K562 (cell line): ENCODE results near the gene DDC. TPM values are rescaled to one million over a fixed set of nuclear protein-coding genes. Genes with fewer than 3 reads are reported as not detected.
A peak's percentile ranks its signal among the peaks of the same experiment; 100 is the strongest.

ENCODE experiments used
- CREB3 ChIP-seq: fragments of 450-650 bp; conservative IDR thresholded peaks from 2 replicates; pipeline ENCODE4 v1.6.1; 2016; ENCODE audit warnings: missing genetic modification characterization, low read depth, mild to moderate bottlenecking, missing compliant biosample characterization, moderate library complexity
- CREB3L1 ChIP-seq: fragments of 450-650 bp; IDR thresholded peaks from 2 replicates; pipeline ENCODE4 v1.6.1; 2014; ENCODE audit warnings: low read depth, mild to moderate bottlenecking, moderate library complexity, borderline replicate concordance
- E2F5 ChIP-seq: sonication (generic); formaldehyde crosslinking; IDR thresholded peaks from 2 replicates; pipeline ENCODE4 v1.8.0; 2022; ENCODE audit warnings: mild to moderate bottlenecking, missing genetic modification reagents
- HMG20B ChIP-seq: fragments of 250-450 bp; sonication (Bioruptor Pico); IDR thresholded peaks from 2 replicates; pipeline ENCODE4 v1.5.0; 2021; ENCODE audit warnings: mild to moderate bottlenecking
- IRF1 ChIP-seq: sonication (generic); formaldehyde crosslinking; IDR thresholded peaks from 2 replicates; pipeline ENCODE4 v1.8.0; 2022; ENCODE audit warnings: missing genetic modification reagents, mild to moderate bottlenecking, borderline replicate concordance
- NFE2L1 ChIP-seq: fragments of 450-650 bp; IDR thresholded peaks from 2 replicates; pipeline ENCODE4 v1.6.1; 2016; ENCODE audit warnings: missing genetic modification characterization, low read depth, mild to moderate bottlenecking, missing compliant biosample characterization, moderate library complexity, borderline replicate concordance
- NR2C1 ChIP-seq, 2 experiments: fragments of 450-650 bp; IDR thresholded peaks; 2 replicates each; pipeline ENCODE4 v1.6.1; 2017; ENCODE audit warnings: mild to moderate bottlenecking in 2 of 2, antibody characterized with exemption in 1 of 2, inconsistent platforms in 1 of 2, missing compliant biosample characterization in 1 of 2, missing genetic modification characterization in 1 of 2
- NR2F6 ChIP-seq: fragments of 450-650 bp; formaldehyde crosslinking; IDR thresholded peaks from 2 replicates; pipeline ENCODE4 v1.4.0; 2020; ENCODE audit warnings: mild to moderate bottlenecking
- RNF2 ChIP-seq: sonication (generic); IDR thresholded peaks from 2 replicates; pipeline ENCODE4 v1.6.1; 2016
- SNRNP70 ChIP-seq: fragments of 200-400 bp; formaldehyde crosslinking; optimal IDR thresholded peaks from 2 replicates; pipeline ENCODE3; 2017; ENCODE audit warnings: low read depth, low read length
- TCFL5 ChIP-seq: fragments of 250-450 bp; sonication (Bioruptor Pico); conservative IDR thresholded peaks from 2 replicates; pipeline ENCODE4 v1.6.1; 2021; ENCODE audit warnings: mild to moderate bottlenecking, moderate library complexity, matching md5 sums
- TEAD2 ChIP-seq: fragments of 450-650 bp; IDR thresholded peaks from 2 replicates; pipeline ENCODE4 v1.6.1; 2016; ENCODE audit warnings: missing genetic modification characterization, control low read depth, missing compliant biosample characterization
- ZBED1 ChIP-seq: IDR thresholded peaks from 2 replicates; pipeline ENCODE4 v1.6.1; 2014
- ZFX ChIP-seq: sonication (generic); formaldehyde crosslinking; IDR thresholded peaks from 2 replicates; pipeline ENCODE4 v1.8.0; 2022; ENCODE audit warnings: mild to moderate bottlenecking, missing genetic modification reagents, moderate library complexity
- ZHX1 ChIP-seq: fragments of 150-350 bp; conservative IDR thresholded peaks from 2 replicates; pipeline ENCODE4 v1.6.1; 2014; ENCODE audit warnings: low read length
- ZNF174 ChIP-seq: fragments of 250-450 bp; sonication (Bioruptor Pico); IDR thresholded peaks from 2 replicates; pipeline ENCODE4 v1.4.0; 2020; ENCODE audit warnings: mild to moderate bottlenecking
- ZNF3 ChIP-seq: fragments of 250-450 bp; sonication (Bioruptor Pico); IDR thresholded peaks from 2 replicates; pipeline ENCODE4 v1.5.0; 2021; ENCODE audit warnings: mild to moderate bottlenecking, moderate library complexity
- ZNF436 ChIP-seq: fragments of 250-450, 450-650 bp; sonication (Bioruptor Pico); formaldehyde crosslinking; IDR thresholded peaks from 2 replicates; pipeline ENCODE4 v1.7.0; 2020; ENCODE audit warnings: mild to moderate bottlenecking
- ZNF644 ChIP-seq: fragments of 200-800 bp; sonication (Bioruptor generic); IDR thresholded peaks from 2 replicates; pipeline ENCODE4 v1.6.1; 2016; ENCODE audit warnings: low read depth, missing genetic modification characterization, missing compliant biosample characterization
- ZNF655 ChIP-seq: fragments of 250-450 bp; sonication (Bioruptor Pico); IDR thresholded peaks from 2 replicates; pipeline ENCODE4 v1.5.0; 2021
- polyA plus RNA-seq, 8 experiments: library from polyadenylated mRNA; depleted of rRNA in 4 of 8; stranded (reverse) in 5 of 8; unstranded in 3 of 8; fragments of >200 nt; fragmentation: Nextera tagmentation in 2 of 8; fragmentation: Illumina TruSeq in 1 of 8; extraction: Ambion mirVana in 2 of 8; extraction: Trizol in 1 of 8; gene quantifications; 2 replicates each; pipeline versions ENCODE4 v1.2.1 to v1.2.3, GENCODE V29; 2011 to 2014; ENCODE audit warnings: inconsistent platforms in 1 of 8, missing spikeins in 1 of 8
- total RNA-seq, 7 experiments: library from RNA; depleted of rRNA in 6 of 7; stranded (reverse); fragments of >200 nt in 6 of 7; fragmentation: Illumina TruSeq in 2 of 7; extraction: Trizol in 2 of 7; gene quantifications; 2 replicates each; pipeline versions ENCODE4 v1.2.1 to v1.2.3, GENCODE V29; 2011 to 2021; ENCODE audit warnings: low replicate concordance in 1 of 7

DDC gene
- total and polyA plus RNA-seq, 9 of the 15 experiments (the other 6 are each of a cell fraction or from before 2014, with no cell fraction given): not detected

GRCh38 chr7:50534690-50535290 is 30.4 kb downstream of the DDC start (continued):
- TF ChIP-seq ZNF3 (CRISPR knock-in tag) (no peak), ZBED1 (no peak), TCFL5 (no peak), ZHX1 (no peak), RNF2 (peak; percentile 50), ZNF436 (CRISPR knock-in tag) (no peak), ZNF174 (CRISPR knock-in tag) (no peak), CREB3L1 (peak; percentile 46; the same call in 1 of the 2 replicates), NR2C1 (IDR thresholded peaks at IDR 0.05) (no peak), NR2C1 (tag; IDR thresholded peaks at IDR 0.05) (0 out of 2 replicates have a peak, but pooled peaks have one; percentile 16), NFE2L1 (tag) (peak; percentile 100), HMG20B (CRISPR knock-in tag) (no peak), TEAD2 (tag) (no peak), E2F5 (CRISPR knock-in tag) (no peak), IRF1 (CRISPR knock-in tag) (no peak), CREB3 (tag) (no peak), ZFX (CRISPR knock-in tag) (no peak; the same call in 1 of the 2 replicates), NR2F6 (no peak), ZNF644 (tag) (peak; percentile 71; the same call in 1 of the 2 replicates), ZNF655 (CRISPR knock-in tag) (no peak), SNRNP70 (no peak)
